ENCODE results near the gene ARHGAP21. TPM values are rescaled to one million over a fixed set of nuclear protein-coding genes. Genes with fewer than 3 reads are reported as not detected.

Gene ARHGAP21
- total RNA-seq, 1 donor from 2014 or later: 80.6 TPM

- no peaks in the 10 kb centered on the region for H3K27me3 ChIP-seq (ENCODE audit: control insufficient read depth, insufficient read depth, low read length)
- no peak overlapping the region for H3K4me3 ChIP-seq (ENCODE audit: low read depth, low read length)
- FAIRE-seq (no peak), DNase-seq (ENCODE audit: low read depth) (no peak)
- no peaks in the 10 kb centered on the region for H3K36me3 ChIP-seq (ENCODE audit: control insufficient read depth, insufficient read depth, low read length)
- TF ChIP-seq, protein P1, sequence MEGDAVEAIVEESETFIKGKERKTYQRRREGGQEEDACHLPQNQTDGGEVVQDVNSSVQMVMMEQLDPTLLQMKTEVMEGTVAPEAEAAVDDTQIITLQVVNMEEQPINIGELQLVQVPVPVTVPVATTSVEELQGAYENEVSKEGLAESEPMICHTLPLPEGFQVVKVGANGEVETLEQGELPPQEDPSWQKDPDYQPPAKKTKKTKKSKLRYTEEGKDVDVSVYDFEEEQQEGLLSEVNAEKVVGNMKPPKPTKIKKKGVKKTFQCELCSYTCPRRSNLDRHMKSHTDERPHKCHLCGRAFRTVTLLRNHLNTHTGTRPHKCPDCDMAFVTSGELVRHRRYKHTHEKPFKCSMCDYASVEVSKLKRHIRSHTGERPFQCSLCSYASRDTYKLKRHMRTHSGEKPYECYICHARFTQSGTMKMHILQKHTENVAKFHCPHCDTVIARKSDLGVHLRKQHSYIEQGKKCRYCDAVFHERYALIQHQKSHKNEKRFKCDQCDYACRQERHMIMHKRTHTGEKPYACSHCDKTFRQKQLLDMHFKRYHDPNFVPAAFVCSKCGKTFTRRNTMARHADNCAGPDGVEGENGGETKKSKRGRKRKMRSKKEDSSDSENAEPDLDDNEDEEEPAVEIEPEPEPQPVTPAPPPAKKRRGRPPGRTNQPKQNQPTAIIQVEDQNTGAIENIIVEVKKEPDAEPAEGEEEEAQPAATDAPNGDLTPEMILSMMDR (IDR thresholded peaks at IDR 0.05; ENCODE audit: insufficient read depth, low read length, severe bottlenecking): no peak
These were observed 153.6 kb downstream of the ARHGAP21 start for GRCh38 chr10:24569828-24570657.

- TF ChIP-seq, protein P1 (IDR thresholded peaks at IDR 0.05; ENCODE audit: insufficient read depth, low read length, severe bottlenecking): no peak
- DNase-seq (ENCODE audit: low read depth) (no peak), FAIRE-seq (no peak)
- Histone ChIP-seq H3K4me3 (ENCODE audit: low read depth, low read length) (no peak overlapping the region), H3K27me3 (ENCODE audit: control insufficient read depth, insufficient read depth, low read length) (no peaks in the 10 kb centered on the region), H3K36me3 (ENCODE audit: control insufficient read depth, insufficient read depth, low read length) (no peaks in the 10 kb centered on the region)
These were observed 154.3 kb downstream of the ARHGAP21 start for GRCh38 chr10:24569330-24569796.

DNA sequence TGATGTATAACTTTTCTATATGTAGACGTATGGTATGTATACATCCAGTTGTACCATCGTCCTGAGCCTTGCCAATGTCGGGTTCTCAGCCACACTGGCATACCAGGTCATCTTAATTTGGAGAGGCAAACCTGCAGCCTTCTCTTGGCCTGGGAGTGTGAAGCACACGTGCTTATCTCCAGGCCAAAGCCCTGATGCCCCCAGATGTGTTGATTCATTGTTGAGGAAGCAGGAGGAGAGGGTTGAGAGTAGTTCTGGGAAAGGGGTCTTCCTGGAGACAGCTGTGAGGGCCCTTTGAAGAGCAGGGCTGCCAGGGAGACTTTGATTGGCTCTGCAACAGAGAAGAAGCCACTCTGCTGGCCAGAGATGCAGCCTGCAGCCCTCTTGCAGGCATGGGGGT lies 155.6 kb downstream of the ARHGAP21 start:
- DNase-seq (ENCODE audit: low read depth) (no peak), FAIRE-seq (no peak)
- no peaks in the 10 kb centered on the region for H3K36me3 ChIP-seq (ENCODE audit: control insufficient read depth, insufficient read depth, low read length)
- no peak overlapping the region for H3K4me3 ChIP-seq (ENCODE audit: low read depth, low read length)
- TF ChIP-seq, protein P1 (IDR thresholded peaks at IDR 0.05; ENCODE audit: insufficient read depth, low read length, severe bottlenecking): no peak
- H3K27me3 ChIP-seq (ENCODE audit: control insufficient read depth, insufficient read depth, low read length): no peaks in the 10 kb centered on the region

DNA sequence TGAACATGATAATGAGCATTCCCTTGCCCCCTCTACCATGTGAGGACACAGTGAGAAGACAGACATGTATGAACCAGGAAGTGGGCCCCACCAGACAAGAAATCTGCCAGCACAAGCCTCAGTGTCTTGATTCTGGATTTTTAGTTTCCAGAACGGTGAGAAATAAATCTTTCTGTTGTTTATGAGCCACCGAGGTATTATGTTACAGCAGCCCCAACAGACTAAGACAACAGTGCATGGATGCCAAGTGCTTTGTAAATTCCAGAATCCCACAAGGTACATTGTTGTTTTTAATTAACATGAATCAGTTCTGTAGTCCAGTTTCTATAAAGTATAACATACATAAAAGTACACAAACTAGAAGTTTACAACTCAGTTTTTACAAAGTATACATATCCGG lies 162.2 kb downstream of the ARHGAP21 start:
- Histone ChIP-seq H3K4me3 (ENCODE audit: low read depth, low read length) (no peak overlapping the region), H3K36me3 (ENCODE audit: control insufficient read depth, insufficient read depth, low read length) (no peaks in the 10 kb centered on the region), H3K27me3 (ENCODE audit: control insufficient read depth, insufficient read depth, low read length) (no peaks in the 10 kb centered on the region)
- TF ChIP-seq, protein P1 (IDR thresholded peaks at IDR 0.05; ENCODE audit: insufficient read depth, low read length, severe bottlenecking): no peak
- no peak for FAIRE-seq
- peak; percentile 18 for DNase-seq (ENCODE audit: low read depth)

DNA sequence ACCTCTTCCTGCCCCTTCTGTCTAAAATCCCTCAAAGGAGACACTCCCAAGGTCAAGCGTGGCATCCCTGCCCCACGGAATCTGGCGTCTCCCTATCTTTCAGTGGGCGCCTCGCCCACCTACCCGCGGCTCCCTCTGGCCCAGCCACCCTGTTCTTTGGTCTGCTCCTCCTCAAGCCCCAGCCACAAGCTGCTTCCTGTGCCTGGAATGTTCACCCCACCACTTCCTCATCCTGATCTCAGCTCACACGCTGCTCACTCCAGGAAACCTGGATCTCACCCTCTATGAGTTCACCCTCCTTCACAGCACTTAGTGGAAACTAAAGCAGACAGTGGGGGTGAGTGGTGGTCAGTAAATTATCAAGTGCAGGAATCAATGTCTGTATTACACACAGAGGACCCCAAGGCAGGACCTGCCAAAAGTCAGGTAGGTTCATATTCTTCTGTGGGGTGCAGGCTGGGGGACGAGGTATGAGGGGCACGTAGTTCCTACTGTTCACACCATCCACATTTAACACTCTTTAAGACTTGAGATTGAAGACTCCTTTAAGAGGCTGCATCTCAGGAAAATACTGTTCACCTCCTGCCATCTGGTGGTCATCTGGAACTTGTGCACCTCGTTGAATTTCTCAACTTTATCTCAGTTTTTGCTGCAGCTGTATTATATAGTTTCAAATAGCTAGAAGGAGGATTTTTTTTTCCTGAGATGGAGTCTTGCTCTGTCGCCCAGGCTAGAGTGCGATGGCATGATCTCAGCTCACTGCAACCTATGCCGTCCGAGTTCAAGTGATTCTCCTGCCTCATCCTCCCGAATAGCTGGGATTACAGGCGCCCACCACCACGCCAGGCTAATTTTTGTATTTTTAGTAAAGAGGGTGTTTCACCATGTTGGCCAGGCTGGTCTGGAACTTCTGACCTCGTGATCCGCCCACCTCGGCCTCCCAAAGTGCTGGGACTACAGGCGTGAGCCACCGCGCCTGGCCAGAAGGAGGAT lies 166.6 kb downstream of the ARHGAP21 start:
- H3K36me3 ChIP-seq (ENCODE audit: control insufficient read depth, insufficient read depth, low read length): no peaks in the 10 kb centered on the region
- DNase-seq (ENCODE audit: low read depth) (peak; percentile 65), FAIRE-seq (peak; percentile 60)
- TF ChIP-seq, protein P1 (IDR thresholded peaks at IDR 0.05; ENCODE audit: insufficient read depth, low read length, severe bottlenecking): peak; percentile 63
- no peaks in the 10 kb centered on the region for H3K27me3 ChIP-seq (ENCODE audit: control insufficient read depth, insufficient read depth, low read length)
- no peak overlapping the region for H3K4me3 ChIP-seq (ENCODE audit: low read depth, low read length)

Measured in bronchial epithelial cell (primary cell).